H1 (cell line): ENCODE measurements around the gene STXBP5.

ENCODE experiments used
- ASH2L ChIP-seq: fragments of 200-600, 300-600 bp; sonication (generic); IDR thresholded peaks from one replicate; pipeline ENCODE4 v1.7.1; 2017; ENCODE audit warnings: low read length
- BCL11A ChIP-seq, 2 experiments: IDR thresholded peaks; one replicate each; pipeline ENCODE4 v1.6.1; 2011; ENCODE audit warnings: low read depth in 2 of 2, low read length in 2 of 2, mild to moderate bottlenecking in 2 of 2
- BRCA1 ChIP-seq: IDR thresholded peaks from 2 replicates; pipeline ENCODE4 v1.6.1; 2012; ENCODE audit warnings: low read depth, low read length, improper control_type of control experiment
- CTCF ChIP-seq, 3 experiments: IDR thresholded peaks; 1 replicate in 2 of 3; 2 replicates in 1 of 3; pipeline versions ENCODE4 v1.5.1 to v1.6.1; 2011; ENCODE audit warnings: low read length in 3 of 3, mild to moderate bottlenecking in 3 of 3, inconsistent platforms in 2 of 3, low read depth in 1 of 3, moderate library complexity in 1 of 3; ENCODE audit not compliant: insufficient read depth in 1 of 3; ENCODE audit errors: control extremely low read depth in 1 of 3
- EGR1 ChIP-seq: IDR thresholded peaks from 2 replicates; pipeline ENCODE4 v1.6.1; 2011; ENCODE audit warnings: low read depth, low read length, borderline replicate concordance
- EP300 ChIP-seq, 2 experiments: IDR thresholded peaks; 1 replicate in 1 of 2; 2 replicates in 1 of 2; pipeline ENCODE4 v1.6.1; 2011 to 2012; ENCODE audit warnings: low read depth in 2 of 2, low read length in 2 of 2, mild to moderate bottlenecking in 2 of 2, borderline replicate concordance in 1 of 2, inconsistent platforms in 1 of 2, moderate library complexity in 1 of 2
- HDAC2 ChIP-seq, 2 experiments: fragments of 300-600 bp in 1 of 2; sonication (generic) in 1 of 2; IDR thresholded peaks; 2 replicates each; pipeline ENCODE4 v1.6.1; 2011 to 2012; ENCODE audit warnings: low read depth in 2 of 2, low read length in 2 of 2, mild to moderate bottlenecking in 2 of 2, moderate library complexity in 2 of 2, borderline replicate concordance in 1 of 2, inconsistent platforms in 1 of 2
- JUND ChIP-seq: IDR thresholded peaks from 2 replicates; pipeline ENCODE4 v1.6.1; 2011; ENCODE audit warnings: mild to moderate bottlenecking, improper control_type of control experiment, low read length
- KDM5A ChIP-seq: fragments of 200-600 bp; IDR thresholded peaks from 2 replicates; pipeline ENCODE4 v1.7.1; 2012; ENCODE audit warnings: mild to moderate bottlenecking, low read length, inconsistent platforms, mixed read lengths
- MAX ChIP-seq: IDR thresholded peaks from 2 replicates; pipeline ENCODE4 v1.6.1; 2012; ENCODE audit warnings: inconsistent platforms
- POLR2A ChIP-seq, 2 experiments: IDR thresholded peaks; 1 replicate in 1 of 2; 2 replicates in 1 of 2; pipeline ENCODE4 v1.6.1; 2011; ENCODE audit warnings: low read depth in 2 of 2, low read length in 2 of 2, mild to moderate bottlenecking in 2 of 2; ENCODE audit errors: control extremely low read depth in 1 of 2
- RAD21 ChIP-seq, 2 experiments: IDR thresholded peaks in 1 of 2; conservative IDR thresholded peaks in 1 of 2; 2 replicates each; pipeline ENCODE4 v1.6.1; 2011; ENCODE audit warnings: low read depth in 2 of 2, low read length in 2 of 2, improper control_type of control experiment in 1 of 2, inconsistent platforms in 1 of 2, mild to moderate bottlenecking in 1 of 2, moderate library complexity in 1 of 2
- TAF1 ChIP-seq: IDR thresholded peaks from 2 replicates; pipeline ENCODE4 v1.6.1; 2011; ENCODE audit warnings: mild to moderate bottlenecking, low read depth, low read length
- TCF12 ChIP-seq: IDR thresholded peaks from 2 replicates; pipeline ENCODE4 v1.6.1; 2011; ENCODE audit warnings: low read depth, mild to moderate bottlenecking, low read length

GRCh38 chr6:147347882-147348575 lies 143.8 kb downstream of the STXBP5 start:
- TF ChIP-seq EGR1, result no peak
- no peak for TF ChIP-seq CTCF (IDR thresholded peaks at IDR 0.05; ENCODE audit: control extremely low read depth in 1 of 3, insufficient read depth in 1 of 3, low read depth in 1 of 3, low read length in 3 of 3)
- TF ChIP-seq HDAC2 (IDR thresholded peaks at IDR 0.05; ENCODE audit: borderline replicate concordance in 1 of 2, low read depth in 2 of 2, low read length in 2 of 2), result no peak
- TF ChIP-seq EP300 (IDR thresholded peaks at IDR 0.05; ENCODE audit: borderline replicate concordance in 1 of 2, low read depth in 2 of 2, low read length in 2 of 2), result no peak
- TF ChIP-seq JUND, result no peak
- no peak for TF ChIP-seq TAF1
- TF ChIP-seq MAX, result no peak
- no peak for TF ChIP-seq POLR2A (IDR thresholded peaks at IDR 0.05; ENCODE audit: control extremely low read depth in 1 of 2, low read depth in 2 of 2, low read length in 2 of 2)
- TF ChIP-seq KDM5A, result no peak
- no peak for TF ChIP-seq BRCA1
- TF ChIP-seq ASH2L, result no peak
- TF ChIP-seq BCL11A (IDR thresholded peaks at IDR 0.05; ENCODE audit: low read depth in 2 of 2, low read length in 2 of 2), result no peak
- no peak for TF ChIP-seq RAD21 (IDR thresholded peaks at IDR 0.05 in 1 of 2, conservative IDR thresholded peaks at IDR 0.05 in 1 of 2; ENCODE audit: low read depth in 2 of 2, low read length in 2 of 2)
- TF ChIP-seq TCF12, result no peak
